ENCODE results near the gene ARHGEF17.

Gene ARHGEF17

DNA sequence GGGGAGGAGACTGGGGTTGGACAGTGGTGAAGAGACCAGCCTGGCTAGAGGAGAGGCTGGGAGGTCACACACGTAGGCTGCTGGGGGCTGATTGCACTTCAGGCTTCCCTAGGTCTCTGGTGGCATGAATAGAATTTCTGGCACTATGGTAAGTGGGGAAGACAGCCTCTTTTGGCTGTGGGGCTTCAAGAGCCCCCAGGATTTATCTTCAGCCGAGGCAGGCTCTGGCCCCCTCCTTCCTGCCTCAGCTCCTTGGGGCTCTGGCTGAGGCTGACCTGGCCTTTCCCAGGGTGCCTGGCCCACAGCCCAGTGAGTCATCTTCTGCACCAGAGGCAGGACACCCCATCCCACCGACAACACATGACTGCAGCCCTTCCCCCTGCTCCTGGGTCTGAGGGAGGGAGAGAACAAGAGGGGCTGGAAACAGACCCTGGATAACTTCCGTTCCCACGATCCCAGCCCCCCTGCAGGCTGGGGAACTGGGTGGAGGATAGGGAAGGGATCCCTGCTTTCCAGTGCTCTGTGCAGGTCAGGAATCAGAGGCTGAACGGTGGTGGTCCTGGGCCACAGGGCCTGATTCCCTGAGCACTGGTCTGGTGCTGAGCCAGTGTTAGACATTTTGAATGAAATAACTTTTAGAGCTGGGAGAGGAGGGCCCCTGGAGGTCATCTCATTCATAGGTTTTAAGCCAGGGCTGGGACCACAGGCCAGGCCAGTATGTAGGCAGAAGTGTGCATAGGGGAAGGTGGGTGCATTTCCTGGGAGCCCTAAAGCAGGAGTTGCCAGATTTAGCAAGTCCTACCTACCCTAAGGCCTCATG lies 26.5 kb downstream of the ARHGEF17 start:
- no peak for DNase-seq

DNA sequence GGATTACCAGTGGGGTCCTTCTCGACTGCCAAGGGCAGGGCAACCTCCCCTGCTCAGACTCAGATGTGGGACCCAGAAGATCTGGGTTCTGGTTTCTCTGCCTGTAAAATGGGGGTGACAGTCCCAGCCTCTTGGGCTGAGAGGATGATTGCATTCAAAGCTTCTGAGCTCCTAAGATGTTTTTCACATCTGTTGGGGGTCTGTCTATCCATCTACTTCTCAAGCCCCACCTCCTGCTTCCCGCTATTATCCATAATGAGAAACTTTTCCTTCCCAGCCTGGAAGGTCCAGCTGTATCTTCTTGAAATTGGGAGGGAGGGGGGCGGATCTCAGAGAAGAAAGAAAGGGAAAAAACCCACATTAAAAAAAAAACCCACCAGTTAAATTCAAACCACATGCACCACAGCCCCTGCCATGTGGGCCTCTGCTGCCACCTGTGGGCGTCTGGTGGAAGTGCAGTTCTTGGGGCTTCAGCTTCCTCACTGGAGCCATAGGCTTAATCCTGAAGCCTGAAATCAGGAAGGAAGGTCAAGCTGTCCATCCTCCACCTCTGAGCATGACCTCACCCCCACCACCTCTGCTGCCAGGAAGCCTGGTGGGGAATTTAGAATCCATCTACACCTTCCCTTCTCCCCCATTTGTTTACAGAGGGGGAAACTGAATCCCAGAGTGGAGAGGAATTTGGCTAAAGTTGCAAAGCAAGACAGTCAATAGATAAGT lies 27.3 kb downstream of the ARHGEF17 start:
- peak; percentile 80 for DNase-seq

GRCh38 chr11:73337846-73338245 lies 29.8 kb downstream of the ARHGEF17 start:
- no peak for DNase-seq

DNA sequence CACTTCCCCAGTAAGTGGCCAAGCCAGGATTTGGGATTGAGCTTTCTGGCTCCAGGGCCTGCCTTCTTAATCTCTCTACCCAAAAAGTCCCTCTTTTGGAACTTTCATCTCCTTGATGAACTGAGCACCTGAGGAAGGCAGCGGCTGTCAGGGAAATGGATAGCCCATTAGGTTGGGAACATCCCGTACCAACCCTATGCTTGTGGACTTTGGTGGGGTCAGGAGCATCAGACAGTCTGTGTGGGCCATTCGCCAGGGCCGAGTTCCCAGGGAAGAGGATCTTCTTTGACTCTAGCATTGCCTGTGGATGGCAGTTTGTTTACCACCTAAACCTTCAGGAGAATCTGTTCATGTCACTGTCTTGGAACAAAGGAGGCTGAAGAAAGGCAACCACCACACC lies 30.2 kb downstream of the ARHGEF17 start:
- DNase-seq = no peak

DNA sequence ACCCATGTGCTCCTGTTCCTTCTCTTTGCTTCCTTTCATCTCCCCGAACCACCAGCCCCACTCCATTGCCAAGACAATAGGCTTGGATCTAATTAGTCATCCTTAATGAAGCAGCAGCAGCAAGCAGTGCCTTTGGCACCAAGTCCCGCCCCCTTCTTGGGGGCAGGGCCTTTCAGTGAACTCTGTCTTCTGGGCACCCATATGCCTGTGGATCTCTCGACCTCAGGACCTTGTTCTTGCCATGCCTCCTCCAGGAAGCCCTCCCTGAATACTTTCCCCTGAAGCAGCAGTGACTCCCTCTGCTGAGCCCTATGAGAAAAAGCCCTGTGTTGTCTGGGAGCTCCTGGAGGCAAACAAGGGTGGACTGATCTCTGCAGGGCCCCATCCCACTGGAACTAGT lies 32.1 kb downstream of the ARHGEF17 start:
- no peak for DNase-seq

DNA sequence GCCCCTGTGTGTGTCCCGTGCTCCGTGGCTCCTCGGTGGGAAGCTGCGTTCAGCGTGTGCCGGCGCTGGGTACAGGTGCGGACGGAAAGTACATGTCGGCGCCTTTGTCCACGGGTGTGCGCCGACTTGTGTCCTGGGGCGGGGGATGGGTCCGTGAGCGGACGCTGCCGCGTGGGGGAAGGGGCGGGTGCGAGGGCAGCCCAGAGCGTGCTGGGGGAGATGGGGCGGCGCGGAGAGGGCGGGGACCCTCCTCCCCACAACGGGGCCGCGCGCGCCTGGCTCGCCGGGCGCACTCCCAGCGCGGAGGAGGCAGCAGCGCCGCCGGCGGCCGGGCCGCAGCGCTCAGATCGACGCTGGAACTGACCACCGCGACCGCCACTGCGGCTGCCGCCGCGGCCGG lies 34.6 kb downstream of the ARHGEF17 start:
- DNase-seq = no peak

- DNase-seq = no peak
These were observed 35.2 kb downstream of the ARHGEF17 start for GRCh38 chr11:73343076-73343873.

- no peak for DNase-seq
These were observed 36.1 kb downstream of the ARHGEF17 start for GRCh38 chr11:73344191-73344607.

- no peak for DNase-seq
These were observed 37.5 kb downstream of the ARHGEF17 start for GRCh38 chr11:73345481-73346160.

DNA sequence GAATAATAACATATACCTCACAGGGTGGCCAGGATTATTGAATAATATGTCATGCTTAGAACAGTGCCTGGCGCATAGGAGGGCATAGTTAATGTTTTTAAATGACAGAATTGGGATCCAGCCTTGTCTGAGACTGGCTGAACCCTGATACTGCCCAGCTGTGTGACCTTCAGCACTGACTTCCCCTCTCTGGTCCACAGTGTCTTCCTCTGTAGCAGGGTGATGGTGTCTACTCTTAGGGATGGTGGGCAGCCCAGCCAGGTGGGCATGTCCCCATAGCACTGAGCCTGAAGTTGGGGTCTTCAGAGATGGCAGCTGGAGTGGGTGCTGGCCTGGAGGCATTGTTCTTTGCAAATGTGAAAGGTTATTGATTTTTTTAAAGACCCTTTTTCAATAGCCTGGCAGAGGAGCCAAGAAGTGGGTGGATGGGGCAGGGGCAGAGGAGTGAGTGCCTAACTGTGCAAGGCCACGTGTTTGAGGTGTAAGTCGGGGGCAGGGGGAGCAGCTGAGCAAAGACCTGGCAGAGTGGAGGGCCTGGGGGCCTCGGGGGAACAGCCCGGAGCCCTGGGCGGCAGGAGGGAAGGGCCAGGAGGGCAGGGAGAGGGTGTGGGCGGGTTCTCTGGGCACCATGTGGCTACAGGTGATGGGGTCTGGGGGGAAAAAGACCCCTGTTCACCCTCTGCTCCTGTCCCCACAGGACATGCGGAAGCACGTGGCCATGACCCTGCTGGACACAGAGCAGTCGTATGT lies 38.3 kb downstream of the ARHGEF17 start:
- DNase-seq = no peak

GRCh38 chr11:73347067-73347466 lies 39.0 kb downstream of the ARHGEF17 start:
- DNase-seq = no peak

- no peak for DNase-seq
These were observed 40.8 kb downstream of the ARHGEF17 start for GRCh38 chr11:73348838-73349237.

GRCh38 chr11:73349633-73350032 lies 41.6 kb downstream of the ARHGEF17 start:
- DNase-seq = no peak

DNA sequence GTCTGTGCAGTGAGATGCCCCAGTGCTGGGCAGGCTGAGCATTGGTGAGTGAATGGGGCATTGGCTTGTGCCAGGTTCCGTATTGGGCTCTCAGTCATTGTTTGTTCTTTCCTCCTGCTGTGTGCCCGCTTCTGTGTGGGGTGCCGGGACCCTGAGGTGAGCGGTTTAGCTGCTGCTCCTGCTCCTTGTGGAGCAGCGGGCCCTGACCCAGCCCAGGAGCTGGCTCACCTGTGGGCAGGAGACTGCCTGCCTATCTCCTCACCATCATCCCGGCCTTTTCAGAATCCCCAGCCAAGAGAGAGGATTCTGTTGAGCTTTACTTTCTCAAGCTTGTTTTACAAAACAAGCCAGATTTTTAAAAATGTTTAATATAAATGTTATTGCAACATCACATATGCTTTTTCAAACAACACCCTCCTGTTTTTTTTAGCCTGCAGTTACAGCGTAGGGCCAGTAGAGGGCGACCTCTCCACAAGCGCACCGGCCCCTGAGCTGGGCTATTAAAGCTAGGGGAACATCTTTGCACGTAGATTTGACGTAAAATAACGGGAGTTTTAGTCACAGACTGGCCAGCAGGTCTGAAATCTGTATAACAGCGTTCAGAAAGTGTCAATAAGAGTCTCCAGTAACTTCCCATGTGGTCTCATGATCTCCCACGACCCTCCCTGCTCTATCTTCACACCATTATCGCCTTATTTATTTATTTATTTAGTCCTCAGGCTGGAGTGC lies 43.0 kb downstream of the ARHGEF17 start:
- DNase-seq = peak; percentile 62

GRCh38 chr11:73353422-73353821 lies 45.3 kb downstream of the ARHGEF17 start:
- DNase-seq = no peak

DNA sequence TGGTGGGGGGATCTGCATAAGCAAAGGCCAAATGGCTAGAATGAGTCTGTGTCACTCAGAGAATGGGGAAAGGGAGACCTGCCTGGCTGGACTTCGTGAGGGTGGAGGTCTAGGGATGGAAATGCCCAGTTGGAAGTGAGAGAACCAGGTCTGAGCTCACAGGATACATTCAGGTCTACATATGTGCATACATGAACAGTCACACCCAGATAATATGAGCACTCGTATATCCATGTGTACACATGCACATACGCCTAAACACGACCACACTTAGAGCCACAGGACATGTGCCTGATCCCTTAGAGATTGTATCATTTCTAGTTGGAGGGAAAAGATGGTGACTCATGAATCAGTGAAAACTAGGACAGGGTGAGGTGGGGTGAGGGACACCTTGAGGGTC lies 47.0 kb downstream of the ARHGEF17 start:
- no peak for DNase-seq

DNA sequence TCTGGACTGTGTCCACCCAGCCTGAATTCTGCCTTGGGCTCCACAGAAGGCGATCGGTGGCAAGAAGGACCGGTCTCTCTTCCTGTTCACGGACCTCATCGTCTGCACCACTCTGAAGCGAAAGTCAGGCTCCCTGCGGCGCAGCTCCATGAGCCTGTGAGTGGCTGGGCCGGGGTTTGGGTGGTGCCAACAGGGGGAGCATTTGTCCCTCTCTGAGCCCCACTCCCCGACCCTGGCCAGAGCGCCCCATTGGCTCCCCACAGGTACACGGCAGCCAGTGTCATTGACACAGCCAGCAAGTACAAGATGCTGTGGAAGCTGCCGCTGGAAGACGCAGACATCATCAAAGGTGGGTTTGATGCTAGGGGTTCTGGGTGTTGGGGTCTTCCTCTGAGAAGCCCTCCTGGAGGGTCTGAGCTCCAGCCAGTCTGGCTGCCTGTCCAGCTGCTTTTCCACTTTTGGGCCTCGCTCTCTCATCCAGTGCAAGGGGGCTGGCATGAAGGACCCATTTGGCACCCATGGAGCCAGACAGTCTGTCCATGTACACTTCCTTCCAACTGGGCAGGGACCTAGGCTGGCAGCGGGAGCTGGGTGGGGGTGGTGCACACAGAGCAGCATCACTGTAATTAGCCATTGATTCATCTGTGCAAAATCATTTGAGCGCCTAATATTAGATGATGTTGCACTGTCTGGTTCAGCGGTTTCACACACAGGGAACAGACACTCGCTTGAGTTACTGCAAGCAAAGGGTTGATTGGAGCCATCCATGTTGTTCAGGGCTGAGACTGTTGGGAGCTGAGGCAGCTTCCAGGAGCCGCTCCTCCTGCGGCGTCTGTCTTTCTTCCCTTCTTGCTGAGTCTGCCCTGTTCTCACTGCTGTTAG lies 49.1 kb downstream of the ARHGEF17 start:
- no peak for DNase-seq

DNA sequence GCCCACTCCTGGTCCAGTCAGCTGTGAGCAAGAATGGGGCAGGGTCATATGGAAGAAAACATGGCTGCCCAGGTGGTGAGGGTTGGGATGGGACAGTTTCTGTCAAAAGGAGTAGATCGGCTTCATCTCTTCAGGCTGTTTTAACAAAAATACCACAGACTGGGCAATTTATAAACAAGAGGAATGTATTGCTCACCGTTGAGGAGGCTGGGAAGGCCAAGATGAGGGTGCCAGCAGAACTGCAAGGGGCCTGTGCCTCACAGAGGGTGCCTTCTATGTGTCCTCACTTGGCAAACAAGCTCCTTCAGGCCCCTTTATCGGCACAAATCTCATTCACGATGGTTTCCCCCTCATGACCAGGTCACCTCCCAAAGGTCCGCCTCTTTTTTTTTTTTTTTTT lies 50.0 kb downstream of the ARHGEF17 start:
- DNase-seq = no peak

DNA sequence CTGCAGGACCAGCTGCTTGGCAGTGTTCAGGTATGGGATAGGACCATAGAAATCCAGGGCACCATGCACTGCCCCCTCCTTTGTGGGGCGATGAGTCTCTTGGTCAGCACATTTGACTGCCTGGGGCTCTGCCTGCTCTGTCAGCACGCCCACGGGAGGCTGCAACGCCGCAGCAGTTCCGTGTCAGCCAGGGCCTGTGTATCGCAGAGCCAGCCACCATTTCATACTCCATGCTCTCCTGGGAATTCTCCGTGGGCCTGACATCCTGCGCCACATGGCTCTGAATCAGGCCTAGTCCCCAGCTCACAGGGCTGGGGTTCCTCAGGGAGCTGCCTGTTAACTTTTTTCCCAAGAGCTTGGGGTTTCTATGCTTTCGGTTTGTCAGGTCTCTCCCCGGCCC lies 51.3 kb downstream of the ARHGEF17 start:
- DNase-seq = no peak
